ENCODE data around the gene SKAP2. TPM values are rescaled to one million over a fixed set of nuclear protein-coding genes. Genes with fewer than 3 reads are reported as not detected.

SKAP2 gene
- total RNA-seq, 1 donor from 2014 or later: 45.9 TPM

Other genes starting within 250 kb of the SKAP2 start
- gene HOXA1, start 231.4 kb upstream of the SKAP2 start, total RNA-seq: 1.3 TPM
- 1.2 TPM for gene HOXA2, start 238.1 kb upstream of the SKAP2 start, total RNA-seq